ENCODE results near the gene NR6A1. TPM values are rescaled to one million over a fixed set of nuclear protein-coding genes. Genes with fewer than 3 reads are reported as not detected.

NR6A1 gene
- total and polyA plus RNA-seq, 2 of the 8 experiments (the other 6 are each of a cell fraction or from before 2014, with no cell fraction given): 93.2 to 237 TPM

- Histone ChIP-seq H3K27ac (ENCODE audit: low read depth, low read length) (no peak overlapping the region), H2BK12ac (ENCODE audit: low read depth, low read length) (no peak overlapping the region), H2BK5ac (ENCODE audit: low read depth, low read length) (no peak overlapping the region), H4K8ac (ENCODE audit: extremely low read depth, insufficient read depth, low read length) (no peak overlapping the region), H3K18ac (ENCODE audit: extremely low read depth, low read length) (no peak overlapping the region), H2AFZ (ENCODE audit: low read length) (no peak overlapping the region), H3K27me3 (replicated peaks in 1 of 4; ENCODE audit: control insufficient read depth in 3 of 4, extremely low read depth in 1 of 4, insufficient read depth in 3 of 4, low read length in 3 of 4) (peaks cover 10 to 25% (median 23%) of the 10 kb centered on the region in 4 experiments), H4K20me1 (replicated peaks in 1 of 2; ENCODE audit: control insufficient read depth in 1 of 2, insufficient read depth in 2 of 2, low read length in 2 of 2) (peaks cover 0 to 2% of the 10 kb centered on the region in 2 experiments), H3K23me2 (ENCODE audit: low read depth, low read length) (no peaks in the 10 kb centered on the region; the same call in 1 of the 2 replicates), H3K4me1 (replicated peaks in 1 of 4; ENCODE audit: control insufficient read depth in 3 of 4, insufficient read depth in 4 of 4, low read length in 3 of 4) (peaks cover 0 to 6% (median 3%) of the 10 kb centered on the region in 4 experiments; a peak in 4 of 7 replicates), H3K9ac (replicated peaks in 1 of 4; ENCODE audit: extremely low read depth in 1 of 4, low read depth in 3 of 4, low read length in 3 of 4) (no peak overlapping the region), H3K4me2 (ENCODE audit: insufficient read depth in 1 of 2, low read depth in 2 of 2, low read length in 2 of 2) (no peak overlapping the region), H2AK5ac (ENCODE audit: low read depth, low read length) (no peak overlapping the region), H3K4me3 (ENCODE audit: extremely low read depth in 1 of 4, insufficient read depth in 2 of 4, low read depth in 3 of 4, low read length in 4 of 4) (no peak overlapping the region), H2BK120ac (replicated peaks; ENCODE audit: low read depth, low read length) (no peak overlapping the region), H3K9me3 (ENCODE audit: insufficient read depth in 2 of 2, low read depth in 1 of 2, low read length in 1 of 2) (no peaks in the 10 kb centered on the region; a peak in 1 of 4 replicates), H3K23ac (ENCODE audit: insufficient read length) (no peak overlapping the region), H3K14ac (ENCODE audit: insufficient read length) (no peak overlapping the region), H3K4ac (replicated peaks; ENCODE audit: insufficient read length, low read depth, low read length) (no peak overlapping the region), H4K5ac (ENCODE audit: insufficient read length, low read depth, low read length) (no peak overlapping the region), H3K56ac (replicated peaks; ENCODE audit: insufficient read length, low read depth, low read length) (no peak overlapping the region), H3K79me1 (ENCODE audit: low read depth, low read length) (no peaks in the 10 kb centered on the region), H2BK15ac (ENCODE audit: low read length) (no peak overlapping the region), H4K91ac (replicated peaks; ENCODE audit: insufficient read length, low read length) (no peak overlapping the region), H3K79me2 (ENCODE audit: control insufficient read depth in 1 of 2, insufficient read depth in 2 of 2, low read length in 2 of 2) (no peaks in the 10 kb centered on the region), H2BK20ac (ENCODE audit: low read length) (no peak overlapping the region), H3K36me3 (ENCODE audit: control insufficient read depth in 2 of 4, insufficient read depth in 4 of 4, low read length in 3 of 4) (peaks cover 0 to 2% (median 0%) of the 10 kb centered on the region in 4 experiments; a peak in 1 of 8 replicates)
- CTCF ChIA-PET (ENCODE audit: partially characterized antibody): interaction anchor here (0.6 to 2.8 kb wide), 4 partner anchors 9 to 79 kb away, joined by 3 to 8 read pairs (median 4); no protein-coding TSS in a partner anchor
- POLR2A ChIA-PET (ENCODE audit: partially characterized antibody): interaction anchor here (3.6 kb wide), 1 partner anchor 11 kb away, joined by 11 read pairs; no protein-coding TSS in a partner anchor
- WGBS, 2 experiments (ENCODE audit: extremely low coverage in 1 of 2, insufficient coverage in 1 of 2, insufficient read length in 1 of 2, insufficient replicate concordance in 2 of 2, low coverage in 1 of 2, low lambda C conversion rate in 2 of 2, missing lambda C conversion rate in 1 of 2): 88% methylated on average over 5 of the region's 6 CpGs; no CpG with 5 or more reads in 1 of the 2 experiments
- no peak for DNase-seq (ENCODE audit: low read depth in 1 of 2, low spot score in 2 of 2)
- FAIRE-seq: no peak
- no peak for TF ChIP-seq CTBP2 (IDR thresholded peaks at IDR 0.05; ENCODE audit: borderline replicate concordance, insufficient read depth, insufficient read length, low read length)
- TF ChIP-seq YY1 (IDR thresholded peaks at IDR 0.05; ENCODE audit: low read depth, low read length): no peak
- TF ChIP-seq RFX5 (IDR thresholded peaks at IDR 0.05; ENCODE audit: borderline replicate concordance, low read depth, low read length): no peak
These were observed 273.1 kb downstream of the NR6A1 start for GRCh38 chr9:124498040-124498439.

All from H1 (cell line).